Measurements from ENCODE around the gene LMNTD2. TPM values are rescaled to one million over a fixed set of nuclear protein-coding genes. Genes with fewer than 3 reads are reported as not detected.

The LMNTD2 gene
- total RNA-seq, 1 donor from 2014 or later = 19.3 TPM

GRCh38 chr11:536841-537621 lies 23.5 kb downstream of the LMNTD2 start, which contains the start of gene LRRC56:
LRRC56 (plus strand) TSS chr11:537527; CDS start chr11:540685, 3,158 bp downstream.
- Mint-ChIP-seq H3K4me3 (ENCODE audit: low read depth) (peak within 1 kb of the TSS; percentile 83), H3K9me3 (ENCODE audit: low read depth) (no peaks in the 10 kb centered on the region), H3K4me1 (ENCODE audit: low read depth) (peaks cover 6% of the 10 kb centered on the region), H3K27me3 (no peaks in the 10 kb centered on the region), H3K36me3 (ENCODE audit: insufficient read depth) (peaks cover under 1% of the 10 kb centered on the region), H3K27ac (peak within 1 kb of the TSS; percentile 95)
- TF ChIP-seq, protein P1, sequence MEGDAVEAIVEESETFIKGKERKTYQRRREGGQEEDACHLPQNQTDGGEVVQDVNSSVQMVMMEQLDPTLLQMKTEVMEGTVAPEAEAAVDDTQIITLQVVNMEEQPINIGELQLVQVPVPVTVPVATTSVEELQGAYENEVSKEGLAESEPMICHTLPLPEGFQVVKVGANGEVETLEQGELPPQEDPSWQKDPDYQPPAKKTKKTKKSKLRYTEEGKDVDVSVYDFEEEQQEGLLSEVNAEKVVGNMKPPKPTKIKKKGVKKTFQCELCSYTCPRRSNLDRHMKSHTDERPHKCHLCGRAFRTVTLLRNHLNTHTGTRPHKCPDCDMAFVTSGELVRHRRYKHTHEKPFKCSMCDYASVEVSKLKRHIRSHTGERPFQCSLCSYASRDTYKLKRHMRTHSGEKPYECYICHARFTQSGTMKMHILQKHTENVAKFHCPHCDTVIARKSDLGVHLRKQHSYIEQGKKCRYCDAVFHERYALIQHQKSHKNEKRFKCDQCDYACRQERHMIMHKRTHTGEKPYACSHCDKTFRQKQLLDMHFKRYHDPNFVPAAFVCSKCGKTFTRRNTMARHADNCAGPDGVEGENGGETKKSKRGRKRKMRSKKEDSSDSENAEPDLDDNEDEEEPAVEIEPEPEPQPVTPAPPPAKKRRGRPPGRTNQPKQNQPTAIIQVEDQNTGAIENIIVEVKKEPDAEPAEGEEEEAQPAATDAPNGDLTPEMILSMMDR (IDR thresholded peaks at IDR 0.05; ENCODE audit: unreplicated experiment) = no peak
- peak; percentile 77 for DNase-seq (ENCODE audit: low spot score, unreplicated experiment)

- Mint-ChIP-seq H3K36me3 (ENCODE audit: insufficient read depth) (peaks cover 1% of the 10 kb centered on the region), H3K27ac (peak within 1 kb of the TSS; percentile 95), H3K9me3 (ENCODE audit: low read depth) (no peaks in the 10 kb centered on the region), H3K4me3 (ENCODE audit: low read depth) (peak within 1 kb of the TSS; percentile 83), H3K4me1 (ENCODE audit: low read depth) (peaks cover 6% of the 10 kb centered on the region), H3K27me3 (no peaks in the 10 kb centered on the region)
- TF ChIP-seq, protein P1 (IDR thresholded peaks at IDR 0.05; ENCODE audit: unreplicated experiment) = no peak
- peak; percentile 91 for DNase-seq (ENCODE audit: low spot score, unreplicated experiment)
Measured at GRCh38 chr11:535519-536454, 24.8 kb downstream of the LMNTD2 start, which contains the start of gene HRAS. HRAS (minus strand) TSS chr11:535576.

- no peaks in the 10 kb centered on the region for H3K27me3 Mint-ChIP-seq
- no peak overlapping the region for H3K27ac Mint-ChIP-seq
- no peak overlapping the region for H3K4me3 Mint-ChIP-seq (ENCODE audit: low read depth)
- peaks cover 1% of the 10 kb centered on the region for H3K36me3 Mint-ChIP-seq (ENCODE audit: insufficient read depth)
- peaks cover 6% of the 10 kb centered on the region for H3K4me1 Mint-ChIP-seq (ENCODE audit: low read depth)
- TF ChIP-seq, protein P1 (IDR thresholded peaks at IDR 0.05; ENCODE audit: unreplicated experiment) = no peak
- no peak for DNase-seq (ENCODE audit: low spot score, unreplicated experiment)
- H3K9me3 Mint-ChIP-seq (ENCODE audit: low read depth) = no peaks in the 10 kb centered on the region
Measured at GRCh38 chr11:535210-535518, 25.4 kb downstream of the LMNTD2 start.

DNA sequence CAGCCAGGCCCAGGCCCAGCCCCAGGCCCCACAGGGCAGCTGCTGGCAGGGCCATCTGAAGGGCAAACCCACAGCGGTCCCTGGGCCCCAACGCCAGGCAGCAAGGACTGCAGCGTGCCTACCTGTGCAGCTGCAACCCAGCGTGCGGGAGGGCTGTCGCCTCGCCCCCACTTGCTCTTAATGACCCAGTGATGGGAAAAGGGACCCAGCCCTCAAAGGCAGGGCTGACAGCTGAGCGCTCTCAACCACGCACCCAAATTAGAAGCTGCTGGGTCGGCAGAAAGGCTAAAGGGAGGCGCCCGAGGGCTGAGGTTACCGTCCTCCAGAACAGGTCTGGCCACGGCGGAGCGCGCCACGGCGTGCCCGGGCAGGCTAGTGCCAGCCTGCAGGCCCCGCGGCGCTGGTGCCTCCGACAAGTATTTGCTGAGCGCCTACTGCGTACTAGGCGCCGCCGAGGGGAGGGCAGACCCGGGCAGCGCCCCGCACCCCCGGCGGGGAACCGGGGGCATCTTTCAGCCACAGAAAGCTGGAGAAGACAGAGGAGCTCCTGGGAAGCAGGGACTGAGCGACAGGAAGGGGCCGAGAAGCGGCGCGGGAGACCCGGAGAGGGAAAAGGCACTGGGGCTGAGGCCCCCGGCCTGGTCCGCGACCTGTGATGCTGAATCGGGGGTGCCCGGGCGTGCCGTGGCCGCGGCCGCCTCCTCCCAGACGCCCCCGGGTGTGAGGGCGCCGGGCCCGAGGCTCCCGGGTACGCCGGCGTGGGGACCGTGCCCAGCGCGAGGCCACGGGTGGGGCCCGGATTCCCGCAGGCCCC lies 25.9 kb downstream of the LMNTD2 start:
- peaks cover 1% of the 10 kb centered on the region for H3K36me3 Mint-ChIP-seq (ENCODE audit: insufficient read depth)
- no peaks in the 10 kb centered on the region for H3K27me3 Mint-ChIP-seq
- H3K27ac Mint-ChIP-seq = no peak overlapping the region
- H3K4me1 Mint-ChIP-seq (ENCODE audit: low read depth) = peaks cover 6% of the 10 kb centered on the region
- H3K9me3 Mint-ChIP-seq (ENCODE audit: low read depth) = no peaks in the 10 kb centered on the region
- H3K4me3 Mint-ChIP-seq (ENCODE audit: low read depth) = peak overlapping the region; percentile 70
- no peak for DNase-seq (ENCODE audit: low spot score, unreplicated experiment)
- TF ChIP-seq, protein P1 (IDR thresholded peaks at IDR 0.05; ENCODE audit: unreplicated experiment) = no peak

All from progenitor cell of endocrine pancreas (in vitro differentiated cells).